ENCODE measurements around the gene FOXK2. TPM values are rescaled to one million over a fixed set of nuclear protein-coding genes. Genes with fewer than 3 reads are reported as not detected.
"Not testable (repeated sequence)": the region's sequence is repeated elsewhere in the genome, so short reads cannot be mapped to it uniquely, and the experiment has no call there.

Gene FOXK2
- total RNA-seq, 4 donors from 2014 or later, result 40.6 to 67.7 (median 61.1) TPM

GRCh38 chr17:82571855-82572254 lies 52.3 kb downstream of the FOXK2 start:
- Histone ChIP-seq H3K27ac (no peak overlapping the region), H3K9me3 (no peaks in the 10 kb centered on the region), H3K27me3 (no peaks in the 10 kb centered on the region), H3K36me3 (peaks cover 0 to 67% (median 0%) of the 10 kb centered on the region in 3 donors), H3K4me3 (no peak overlapping the region), H3K4me1 (peaks cover 0 to 20% (median 3%) of the 10 kb centered on the region in 4 donors)
- no peak for TF ChIP-seq CTCF (IDR thresholded peaks at IDR 0.05)
- TF ChIP-seq POLR2A (IDR thresholded peaks at IDR 0.05), result no peak
- DNase-seq, result no peak

- H3K27me3 ChIP-seq, result no peaks in the 10 kb centered on the region
- no peak for DNase-seq
- H3K4me3 ChIP-seq, result no peak overlapping the region
- TF ChIP-seq POLR2A (IDR thresholded peaks at IDR 0.05), result no peak
- TF ChIP-seq CTCF (IDR thresholded peaks at IDR 0.05), result no peak
- H3K27ac ChIP-seq, result no peak overlapping the region
- H3K36me3 ChIP-seq, result peaks cover 0 to 68% (median 0%) of the 10 kb centered on the region in 3 donors
- no peaks in the 10 kb centered on the region for H3K9me3 ChIP-seq
- H3K4me1 ChIP-seq, result peaks cover 0 to 3% (median 0%) of the 10 kb centered on the region in 4 donors
These were observed 54.5 kb downstream of the FOXK2 start for GRCh38 chr17:82574041-82574440.

- H3K9me3 ChIP-seq, H3K27me3 ChIP-seq, H3K27ac ChIP-seq, H3K4me1 ChIP-seq, H3K4me3 ChIP-seq, DNase-seq: not testable (repeated sequence)
- H3K36me3 ChIP-seq, result peaks cover 0 to 64% (median 0%) of the 10 kb centered on the region in 3 donors
These were observed 56.2 kb downstream of the FOXK2 start for GRCh38 chr17:82575581-82576221.

- no peaks in the 10 kb centered on the region for H3K4me1 ChIP-seq
- H3K9me3 ChIP-seq, result no peaks in the 10 kb centered on the region
- no peaks in the 10 kb centered on the region for H3K27me3 ChIP-seq
- H3K36me3 ChIP-seq, result peaks cover 0 to 56% (median 0%) of the 10 kb centered on the region in 3 donors
- TF ChIP-seq CTCF (IDR thresholded peaks at IDR 0.05) (no peak), POLR2A (IDR thresholded peaks at IDR 0.05) (no peak)
- H3K27ac ChIP-seq, result peak overlapping the region in 3 of 4 donors; percentile 12 to 78 (median 69)
- no peak overlapping the region for H3K4me3 ChIP-seq
- peak in 1 of 3 donors; percentile 63 for DNase-seq
These were observed 57.8 kb downstream of the FOXK2 start for GRCh38 chr17:82577300-82577699.

- not testable (repeated sequence) for H3K27ac ChIP-seq, H3K4me1 ChIP-seq, H3K4me3 ChIP-seq, H3K27me3 ChIP-seq, H3K9me3 ChIP-seq, DNase-seq
- peaks cover 0 to 53% (median 0%) of the 10 kb centered on the region in 3 donors for H3K36me3 ChIP-seq
These were observed 60.4 kb downstream of the FOXK2 start for GRCh38 chr17:82579969-82580368.

GRCh38 chr17:82582213-82582612 lies 62.7 kb downstream of the FOXK2 start:
- Histone ChIP-seq H3K27ac (no peak overlapping the region), H3K9me3 (no peaks in the 10 kb centered on the region), H3K36me3 (peaks cover 0 to 55% (median 0%) of the 10 kb centered on the region in 3 donors), H3K4me3 (no peak overlapping the region), H3K4me1 (no peaks in the 10 kb centered on the region), H3K27me3 (no peaks in the 10 kb centered on the region)
- no peak for DNase-seq
- TF ChIP-seq POLR2A (IDR thresholded peaks at IDR 0.05) (no peak), CTCF (IDR thresholded peaks at IDR 0.05) (no peak)

GRCh38 chr17:82582709-82583108 lies 63.2 kb downstream of the FOXK2 start:
- no peak for TF ChIP-seq POLR2A (IDR thresholded peaks at IDR 0.05)
- no peaks in the 10 kb centered on the region for H3K27me3 ChIP-seq
- H3K4me1 ChIP-seq, result no peaks in the 10 kb centered on the region
- H3K36me3 ChIP-seq, result peaks cover 0 to 58% (median 0%) of the 10 kb centered on the region in 3 donors
- H3K27ac ChIP-seq, result no peak overlapping the region
- no peaks in the 10 kb centered on the region for H3K9me3 ChIP-seq
- no peak overlapping the region for H3K4me3 ChIP-seq
- DNase-seq, result no peak
